G401 (cell line): Measurements from ENCODE around the gene TMEM181. TPM values are rescaled to one million over a fixed set of nuclear protein-coding genes. Genes with fewer than 3 reads are reported as not detected.
"Not testable (repeated sequence)": the region's sequence is repeated elsewhere in the genome, so short reads cannot be mapped to it uniquely, and the experiment has no call there.

ENCODE experiments used
- DNase-seq: peaks from one replicate; pipeline ENCODE4 v3.0.0-alpha.2; 2015; ENCODE audit warnings: low spot score
- in situ Hi-C: cut with HindIII; loops from 2 replicates; pipeline ENCODE4 v1.10.0; 2016; ENCODE audit warnings: low sequenced_read_pairs, mixed read lengths
- total RNA-seq: library from RNA; depleted of rRNA; stranded (reverse); fragments of >200 nt; shearing (Covaris generic); gene quantifications from 2 replicates; pipeline ENCODE4 v1.2.3, GENCODE V29; 2014

Gene TMEM181
- total RNA-seq, 1 experiment from 2014 or later: 32.8 TPM

DNA sequence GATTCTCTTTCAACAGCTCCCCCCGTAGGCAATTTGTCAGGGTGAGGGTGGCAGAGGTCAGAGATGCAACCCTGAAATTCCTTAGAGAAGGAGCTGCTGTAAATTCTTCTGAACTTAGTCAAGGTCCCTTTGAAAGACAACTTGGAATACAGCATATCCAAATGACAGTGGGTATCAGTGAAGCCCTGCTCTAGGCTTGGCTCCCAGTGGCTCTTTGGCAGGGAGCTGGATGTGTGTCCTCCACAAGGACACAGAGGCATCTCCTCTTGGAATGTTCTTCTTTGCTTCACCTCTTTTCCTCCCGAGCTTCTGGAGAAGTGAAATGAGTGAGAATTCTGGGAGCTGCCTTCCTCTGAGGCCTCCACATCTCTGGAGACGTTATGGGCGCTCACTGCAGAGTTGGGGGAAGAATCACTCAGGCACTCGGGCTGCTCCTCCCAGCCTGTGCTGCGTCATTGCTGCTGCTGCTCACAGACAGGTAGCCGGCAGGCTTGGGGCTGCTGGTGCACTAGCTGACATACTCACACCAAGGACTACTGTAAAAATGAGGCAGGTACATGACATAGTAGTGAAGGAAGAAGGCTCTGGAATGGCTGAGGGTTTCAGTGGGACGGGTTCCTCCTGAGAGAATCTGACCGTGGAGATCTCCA lies 50.6 kb downstream of the TMEM181 start:
- DNase-seq: no peak
- in situ Hi-C loops: no loop called here

DNA sequence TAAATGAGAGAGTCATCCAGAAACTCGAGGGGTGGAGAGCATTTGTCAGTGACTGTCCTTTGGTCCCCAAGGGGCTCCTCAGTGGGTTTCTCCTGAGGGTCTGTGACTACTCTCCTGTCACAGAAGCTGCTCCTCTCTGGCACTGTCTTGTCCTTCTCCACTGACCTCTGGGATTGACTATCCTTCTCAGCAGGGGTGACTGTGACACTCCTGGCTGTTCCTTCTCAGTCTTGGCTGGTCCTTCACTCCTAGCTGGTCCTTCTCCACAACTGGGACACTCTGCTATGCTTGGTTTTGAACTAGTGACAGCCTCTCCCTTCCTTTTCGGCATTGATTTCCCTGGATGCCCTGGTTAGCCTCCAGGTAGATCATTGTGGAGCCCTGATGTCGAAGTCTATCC lies 51.1 kb downstream of the TMEM181 start:
- in situ Hi-C loops: no loop called here
- no peak for DNase-seq

- in situ Hi-C loops: no loop called here
- no peak for DNase-seq
Observed at GRCh38 chr6:158611541-158612370, 51.9 kb downstream of the TMEM181 start.

DNA sequence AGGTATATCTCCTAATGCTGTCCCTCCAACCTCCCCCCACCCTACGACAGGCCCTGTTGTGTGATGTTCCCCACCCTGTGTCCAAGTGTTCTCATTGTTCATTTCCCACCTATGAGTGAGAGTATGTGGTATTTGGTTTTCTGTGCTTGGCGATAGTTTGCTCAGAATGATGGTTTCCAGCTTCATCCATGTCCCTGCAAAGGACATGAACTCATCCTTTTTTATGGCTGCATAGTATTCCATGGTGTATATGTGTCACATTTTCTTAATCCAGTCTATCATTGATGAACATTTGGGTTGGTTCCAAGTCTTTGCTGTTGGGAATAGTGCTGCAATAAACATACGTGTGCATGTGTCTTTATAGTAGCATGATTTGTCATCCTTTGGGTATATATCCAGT lies 54.7 kb downstream of the TMEM181 start:
- in situ Hi-C loops, DNase-seq: not testable (repeated sequence)

- in situ Hi-C loops, DNase-seq: not testable (repeated sequence)
Observed at GRCh38 chr6:158618289-158618688, 58.4 kb downstream of the TMEM181 start.

GRCh38 chr6:158619922-158620801 lies 60.3 kb downstream of the TMEM181 start:
- in situ Hi-C loops: no loop called here
- DNase-seq: no peak

DNA sequence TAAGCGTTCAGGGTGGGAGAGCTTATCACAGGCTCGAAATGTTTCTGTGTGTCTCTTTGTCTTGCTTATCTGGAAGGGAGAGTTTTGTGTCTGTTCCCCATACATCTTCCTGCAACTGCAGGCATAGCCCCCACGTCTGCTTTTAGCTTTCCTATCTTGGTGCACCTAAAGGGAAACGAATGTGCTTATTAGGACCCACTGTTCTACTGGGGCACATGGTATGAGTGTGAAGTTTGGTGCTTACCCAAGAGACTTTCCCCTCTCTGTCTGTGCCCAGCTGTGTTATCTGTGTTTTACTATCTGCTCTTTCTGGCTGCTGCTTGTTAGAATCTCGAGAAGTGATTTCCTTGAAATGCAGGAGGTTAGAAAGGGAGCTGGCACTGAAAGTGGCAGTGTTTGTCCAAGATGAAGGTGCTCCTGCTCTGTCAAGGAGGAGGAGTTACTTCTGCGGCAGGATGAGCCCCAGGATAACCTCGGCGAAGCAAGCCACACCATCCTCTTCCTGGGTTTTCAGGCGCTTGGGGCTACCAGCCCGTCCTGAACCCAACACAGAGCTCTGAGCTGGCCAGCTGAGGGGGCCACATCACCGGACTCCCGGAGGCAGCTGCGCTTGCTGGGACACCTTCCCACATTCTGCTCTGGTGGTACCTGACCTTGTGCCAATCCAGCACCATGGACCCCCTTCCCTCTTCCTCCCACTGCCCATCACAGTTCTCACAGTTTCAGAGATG lies 61.2 kb downstream of the TMEM181 start:
- DNase-seq: no peak
- in situ Hi-C loops: no loop called here

DNA sequence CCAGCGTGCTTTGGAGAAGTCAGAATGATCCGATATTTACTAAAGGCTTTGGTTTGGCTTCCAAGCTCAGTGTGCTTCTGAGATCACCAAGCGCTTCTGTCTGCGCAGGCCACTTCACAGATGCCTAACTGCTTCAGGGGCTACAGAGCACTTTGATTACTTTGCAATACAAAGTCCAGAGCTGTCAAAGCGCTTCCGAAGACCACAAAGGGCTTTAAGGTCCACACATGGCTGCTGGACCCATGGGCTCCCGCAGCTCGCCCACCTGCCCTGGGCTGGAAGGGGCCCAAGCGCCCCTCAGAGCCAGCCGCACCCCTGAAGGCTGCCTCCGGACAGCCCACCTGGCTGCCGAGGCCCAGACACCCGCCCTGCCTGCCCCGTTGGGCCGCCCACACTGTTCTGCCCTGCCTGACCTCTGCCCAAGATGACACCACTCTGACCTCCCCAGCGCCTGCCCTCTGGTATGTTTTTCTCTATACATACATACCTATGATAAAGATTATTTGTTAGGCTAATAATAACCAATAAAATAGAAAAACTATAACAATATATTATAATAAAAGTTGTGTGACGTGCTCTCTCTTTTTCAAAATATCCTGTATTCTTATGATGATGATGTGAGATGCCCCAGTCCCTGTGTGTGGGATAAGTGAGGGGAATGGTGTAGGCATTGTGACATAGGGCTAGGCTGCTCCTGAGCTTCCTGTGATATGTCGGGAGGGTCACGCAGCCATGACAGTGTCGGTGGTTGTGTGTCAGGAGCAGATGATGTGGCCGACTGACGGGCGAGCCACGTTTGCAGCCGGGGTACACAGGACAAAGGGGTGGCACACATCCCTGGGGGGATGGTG lies 62.0 kb downstream of the TMEM181 start:
- DNase-seq: no peak
- in situ Hi-C loops: no loop called here

DNA sequence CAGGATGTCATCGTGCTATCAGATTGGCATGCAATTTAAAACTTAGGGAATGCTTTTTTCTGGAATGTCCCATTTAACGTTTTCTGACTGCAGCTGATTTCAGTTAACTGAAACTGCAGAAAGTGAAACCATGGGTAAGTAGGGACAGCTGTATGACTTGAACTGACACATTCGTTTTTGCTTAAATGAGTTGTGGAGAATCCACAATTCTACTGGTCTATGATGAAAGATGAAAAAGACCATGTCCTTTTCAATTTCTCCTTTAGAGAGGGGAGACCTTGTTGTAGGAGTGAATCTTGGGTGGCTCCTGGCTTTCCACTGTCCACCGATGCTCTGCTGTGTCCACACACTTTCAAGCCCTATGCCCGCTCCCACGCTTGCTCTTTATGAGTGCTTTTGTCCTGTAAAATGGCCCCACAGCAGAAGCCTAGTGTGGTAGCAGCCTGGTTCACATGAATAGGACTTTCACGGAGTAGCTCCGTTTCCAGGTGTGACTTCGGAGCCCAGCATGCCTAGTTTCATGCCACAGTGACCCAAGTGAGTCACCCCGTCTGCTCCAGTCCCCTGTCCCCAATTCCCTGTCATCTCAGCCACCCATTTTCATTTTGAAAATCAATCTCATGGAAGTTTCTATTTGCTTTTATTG lies 62.8 kb downstream of the TMEM181 start:
- no peak for DNase-seq
- in situ Hi-C loops: no loop called here

- DNase-seq: no peak
- in situ Hi-C loops: no loop called here
Observed at GRCh38 chr6:158624684-158625682, 65.1 kb downstream of the TMEM181 start.

- no peak for DNase-seq
- in situ Hi-C loops: no loop called here
Observed at GRCh38 chr6:158625881-158626305, 66.0 kb downstream of the TMEM181 start.

DNA sequence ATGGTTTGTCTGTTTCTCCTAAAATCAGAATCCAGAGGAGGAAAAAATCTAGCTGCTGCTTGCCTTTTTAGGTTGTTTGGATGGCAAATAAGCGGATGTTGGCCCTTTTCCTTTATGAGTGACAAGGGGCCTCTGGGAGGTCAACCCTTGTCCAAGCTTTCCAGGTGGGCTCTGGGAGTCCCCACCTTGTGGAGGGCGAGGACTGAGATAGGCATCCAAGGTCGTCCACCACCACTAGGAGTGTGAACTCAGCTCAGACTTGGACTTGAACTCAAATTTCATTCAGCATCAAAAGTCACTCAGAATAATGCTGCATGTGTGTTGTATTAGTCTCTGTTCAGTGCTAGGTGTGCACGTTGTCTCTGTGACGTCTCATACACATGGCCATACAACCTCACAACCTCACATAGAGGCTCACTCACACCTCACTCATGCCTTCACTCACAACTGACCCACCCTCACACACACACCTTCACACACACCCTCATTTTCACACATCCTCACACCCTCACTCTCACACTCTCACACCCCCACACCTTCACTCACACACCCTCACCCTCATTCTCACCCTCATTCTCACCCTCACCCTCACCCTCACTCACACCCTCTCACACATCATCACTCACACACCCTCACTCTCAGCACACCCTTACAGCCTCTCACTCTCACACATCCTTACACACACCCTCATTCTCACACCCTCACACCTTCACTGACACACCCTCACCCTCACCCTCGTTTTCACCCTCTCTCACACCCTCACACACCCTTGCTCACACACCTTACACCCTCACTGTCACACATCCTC lies 66.7 kb downstream of the TMEM181 start:
- DNase-seq: no peak
- in situ Hi-C loops: no loop called here

DNA sequence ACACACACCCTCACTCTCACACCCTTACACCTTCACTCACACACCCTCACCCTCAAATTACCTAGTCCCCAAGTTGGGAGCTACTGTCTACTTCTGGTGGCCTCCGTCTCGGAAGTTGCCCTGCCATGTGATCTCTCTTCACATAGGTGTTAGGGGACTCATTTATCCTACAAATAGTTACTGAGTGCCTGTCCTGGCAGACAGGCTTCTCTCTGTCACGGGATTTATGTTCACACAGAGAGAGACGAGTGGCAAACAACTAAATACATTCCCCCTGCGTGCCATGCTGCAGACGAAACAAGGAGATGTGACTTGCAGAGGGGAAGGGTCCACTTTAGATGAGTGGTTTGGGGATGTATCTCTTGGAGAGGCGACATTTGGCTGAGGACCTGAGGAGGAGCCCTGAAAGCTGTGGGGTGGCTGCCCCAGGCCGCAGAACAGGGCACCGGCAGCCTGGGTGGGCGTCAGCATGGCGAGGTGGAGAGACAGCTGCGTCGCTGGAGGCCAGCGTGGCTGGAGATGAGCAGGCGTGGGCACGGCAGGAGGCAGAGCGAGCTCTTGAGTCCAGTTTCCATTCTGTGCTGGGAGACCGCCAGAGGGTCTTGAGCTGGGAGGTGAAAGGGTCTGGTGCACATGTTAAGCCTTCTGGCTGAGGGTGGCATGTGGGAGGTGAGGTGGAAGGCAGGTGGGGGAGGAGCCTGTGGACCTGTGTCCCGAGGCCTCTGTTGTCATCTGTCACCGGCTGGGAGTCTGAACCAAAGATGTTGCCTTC lies 67.5 kb downstream of the TMEM181 start:
- in situ Hi-C loops: no loop called here
- DNase-seq: no peak

DNA sequence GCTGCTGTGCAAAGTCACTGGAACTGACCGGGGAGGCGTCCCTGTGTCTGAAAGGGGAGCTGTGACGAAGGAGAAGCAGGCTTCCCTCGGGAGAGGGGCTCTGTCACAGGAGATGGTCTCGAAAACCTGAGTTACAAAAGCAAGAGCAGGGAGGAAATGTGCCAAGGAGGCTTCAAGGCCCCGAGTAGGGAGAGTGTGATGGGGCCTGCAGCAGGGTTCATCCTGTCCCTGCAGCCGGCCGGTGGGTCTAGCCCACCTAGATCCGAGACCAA lies 68.0 kb downstream of the TMEM181 start:
- in situ Hi-C loops: no loop called here
- DNase-seq: no peak

GRCh38 chr6:158628542-158628941 lies 68.7 kb downstream of the TMEM181 start:
- DNase-seq: no peak
- in situ Hi-C loops: no loop called here
